GM13976 (cell line): Measurements from ENCODE around the gene PIK3R6.

Experiments used
- DNase-seq: peaks from one replicate; pipeline ENCODE4 v3.0.0; 2012; ENCODE audit warnings: low spot score
- in situ Hi-C: fragments of 300-500 bp; cut with MboI; formaldehyde crosslinking; loops from one replicate; pipeline ENCODE4 v1.12.0; 2022; ENCODE audit warnings: low sequenced_read_pairs, mixed read lengths, inconsistent platforms; ENCODE audit not compliant: unreplicated experiment
- TF ChIP-seq, protein P1 (sequence below): IDR thresholded peaks from 2 replicates; pipeline ENCODE4 v1.5.1; 2012; ENCODE audit warnings: borderline replicate concordance, mild to moderate bottlenecking; ENCODE audit not compliant: insufficient read depth; ENCODE audit errors: extremely low read depth, missing control alignments, control extremely low read depth

PIK3R6 gene

DNA sequence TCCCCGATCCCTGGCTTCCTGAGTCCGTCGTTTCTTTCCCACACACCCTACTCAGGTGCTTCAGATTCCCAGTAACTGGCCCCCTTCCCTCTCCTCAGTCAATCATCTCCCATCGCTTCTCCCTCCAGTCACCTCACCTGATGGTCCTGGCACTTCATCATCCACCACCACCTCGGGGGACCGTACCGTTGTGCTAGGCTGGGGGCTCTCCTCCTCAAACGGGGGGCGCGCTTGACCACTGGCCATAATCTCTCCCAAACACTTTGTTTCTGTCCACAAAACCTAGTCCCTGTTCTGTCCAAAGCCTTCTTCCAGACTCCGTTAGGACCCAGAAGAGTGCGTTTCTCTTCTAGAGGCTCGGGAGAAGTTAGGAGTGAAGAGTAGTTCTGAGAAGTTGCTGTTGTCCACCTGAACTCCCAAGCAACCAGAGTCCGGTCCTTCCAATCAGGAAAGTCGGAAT lies 109.3 kb downstream of the PIK3R6 start, which contains the start of gene SPDYE4:
Gene SPDYE4, minus strand, starts transcription at position 410 of the 460 bp plus-strand sequence. Its CDS starts 164 bp downstream, at position 246.
- DNase-seq, result no peak
- in situ Hi-C loops, result loop anchor here (10.0 kb wide), 1 partner anchor 137 kb away; no protein-coding TSS in a partner anchor
- TF ChIP-seq, protein P1, sequence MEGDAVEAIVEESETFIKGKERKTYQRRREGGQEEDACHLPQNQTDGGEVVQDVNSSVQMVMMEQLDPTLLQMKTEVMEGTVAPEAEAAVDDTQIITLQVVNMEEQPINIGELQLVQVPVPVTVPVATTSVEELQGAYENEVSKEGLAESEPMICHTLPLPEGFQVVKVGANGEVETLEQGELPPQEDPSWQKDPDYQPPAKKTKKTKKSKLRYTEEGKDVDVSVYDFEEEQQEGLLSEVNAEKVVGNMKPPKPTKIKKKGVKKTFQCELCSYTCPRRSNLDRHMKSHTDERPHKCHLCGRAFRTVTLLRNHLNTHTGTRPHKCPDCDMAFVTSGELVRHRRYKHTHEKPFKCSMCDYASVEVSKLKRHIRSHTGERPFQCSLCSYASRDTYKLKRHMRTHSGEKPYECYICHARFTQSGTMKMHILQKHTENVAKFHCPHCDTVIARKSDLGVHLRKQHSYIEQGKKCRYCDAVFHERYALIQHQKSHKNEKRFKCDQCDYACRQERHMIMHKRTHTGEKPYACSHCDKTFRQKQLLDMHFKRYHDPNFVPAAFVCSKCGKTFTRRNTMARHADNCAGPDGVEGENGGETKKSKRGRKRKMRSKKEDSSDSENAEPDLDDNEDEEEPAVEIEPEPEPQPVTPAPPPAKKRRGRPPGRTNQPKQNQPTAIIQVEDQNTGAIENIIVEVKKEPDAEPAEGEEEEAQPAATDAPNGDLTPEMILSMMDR, result no peak

DNA sequence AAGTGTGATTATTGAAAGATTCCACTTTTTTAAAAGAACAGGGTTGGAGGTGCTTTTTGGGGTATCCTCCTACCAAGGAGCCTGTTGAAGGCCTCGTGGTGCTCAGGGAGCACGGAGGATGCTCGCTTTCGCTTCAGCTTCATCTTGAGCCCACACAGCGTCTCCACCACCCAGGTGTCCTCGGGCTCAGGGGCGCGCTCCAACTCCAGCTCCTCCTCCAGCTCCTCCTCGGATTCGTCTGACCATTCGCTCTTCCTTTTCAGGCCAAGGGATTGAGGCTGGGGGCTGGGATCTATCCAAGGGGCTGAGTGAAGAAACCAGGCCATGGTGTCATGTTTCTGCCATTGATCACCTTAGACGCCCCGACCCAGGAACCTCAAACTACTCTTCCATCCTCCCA lies 110.3 kb downstream of the PIK3R6 start:
- in situ Hi-C loops, result loop anchor here (10.0 kb wide), 1 partner anchor 138 kb away; no protein-coding TSS in a partner anchor
- TF ChIP-seq, protein P1, result no peak
- DNase-seq, result no peak

DNA sequence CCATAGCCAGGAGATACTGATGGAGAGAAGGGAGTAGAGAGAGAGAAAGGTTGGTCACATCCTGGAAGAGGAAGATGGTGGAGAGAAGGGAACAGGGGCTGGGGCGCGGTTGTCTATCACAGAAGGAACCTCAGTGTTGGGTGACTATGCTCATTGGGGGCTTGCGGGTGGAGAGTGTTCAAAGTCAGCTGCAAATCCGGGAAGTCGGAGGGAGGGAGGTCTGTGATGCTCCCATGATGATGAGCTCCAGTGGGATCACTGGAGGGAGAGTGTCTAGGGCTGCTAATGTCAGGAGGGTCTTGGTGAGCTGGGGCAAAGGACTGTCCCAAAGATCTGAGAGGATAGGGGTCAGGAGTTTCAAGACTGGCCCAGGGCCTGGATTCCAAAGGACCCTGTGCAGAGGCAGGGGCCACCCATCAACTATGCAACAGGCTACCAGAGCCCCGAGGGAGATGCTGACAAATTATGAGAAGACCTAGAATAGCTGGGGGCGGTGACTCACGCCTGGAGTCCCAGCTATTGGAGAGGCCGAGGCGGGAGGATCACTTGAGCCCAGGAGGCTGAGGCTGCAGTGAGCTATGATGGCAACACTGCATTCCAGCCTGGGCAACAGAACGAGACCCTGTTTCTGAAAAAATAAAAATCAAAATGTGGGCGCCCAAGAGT lies 111.8 kb downstream of the PIK3R6 start:
- no peak for DNase-seq
- TF ChIP-seq, protein P1, result no peak
- in situ Hi-C loops, result loop anchor here (10.0 kb wide), 1 partner anchor 139 kb away; no protein-coding TSS in a partner anchor

DNA sequence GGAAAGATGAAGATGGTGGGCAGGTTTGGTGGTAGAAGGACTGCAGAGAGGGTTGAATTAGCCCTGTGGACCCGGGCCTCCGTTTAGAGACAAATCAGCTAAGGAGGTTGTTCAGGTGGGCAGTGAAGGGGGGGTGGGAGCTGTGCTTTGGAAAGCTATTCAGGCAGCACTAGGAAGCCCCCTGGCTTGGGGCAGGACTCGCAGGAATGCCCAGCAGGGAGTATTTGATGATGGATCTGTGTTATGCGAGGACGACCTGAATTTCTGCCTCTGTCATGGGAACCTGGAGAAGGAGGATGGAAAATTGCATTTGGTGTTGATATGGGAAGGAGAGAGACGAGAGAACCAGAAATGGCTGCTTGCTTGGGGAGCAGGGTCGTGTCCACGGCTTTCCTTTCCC lies 112.6 kb downstream of the PIK3R6 start:
- TF ChIP-seq, protein P1, result no peak
- DNase-seq, result no peak
- in situ Hi-C loops, result loop anchor here (10.0 kb wide), 1 partner anchor 140 kb away; no protein-coding TSS in a partner anchor

DNA sequence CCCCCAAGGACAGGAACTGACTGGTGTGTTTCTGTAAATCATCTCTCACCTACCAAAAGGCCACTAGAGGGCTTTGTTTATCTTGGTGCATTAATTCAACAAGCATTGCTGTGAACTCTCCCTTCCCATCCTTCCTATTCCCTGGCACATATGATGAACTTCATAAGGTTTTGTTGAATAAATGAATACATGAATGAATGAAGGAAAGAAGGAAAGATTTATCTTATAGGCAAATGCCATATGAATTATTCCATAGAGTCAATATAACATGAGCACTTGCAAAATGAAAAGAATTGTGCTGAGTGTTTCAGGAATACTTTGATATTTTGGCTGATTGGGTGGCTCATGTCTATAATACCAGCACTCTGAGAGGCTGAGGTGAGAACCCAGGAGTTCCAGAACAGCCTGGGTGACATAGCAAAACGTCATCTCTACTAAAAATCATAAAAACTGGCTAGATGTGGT lies 113.5 kb downstream of the PIK3R6 start:
- in situ Hi-C loops, result loop anchor here (10.0 kb wide), 1 partner anchor 141 kb away; no protein-coding TSS in a partner anchor

More for the DNA sequence above, 113.5 kb downstream of the PIK3R6 start:
- TF ChIP-seq, protein P1, result peak; percentile 29
- peak; percentile 69 for DNase-seq
